ENCODE data around the gene PAWR. TPM values are rescaled to one million over a fixed set of nuclear protein-coding genes. Genes with fewer than 3 reads are reported as not detected.
"Not testable (repeated sequence)": the region's sequence is repeated elsewhere in the genome, so short reads cannot be mapped to it uniquely, and the experiment has no call there.

PAWR gene
- total and polyA plus RNA-seq, 4 donors = 16.4 to 25.9 (median 21.1) TPM

DNA sequence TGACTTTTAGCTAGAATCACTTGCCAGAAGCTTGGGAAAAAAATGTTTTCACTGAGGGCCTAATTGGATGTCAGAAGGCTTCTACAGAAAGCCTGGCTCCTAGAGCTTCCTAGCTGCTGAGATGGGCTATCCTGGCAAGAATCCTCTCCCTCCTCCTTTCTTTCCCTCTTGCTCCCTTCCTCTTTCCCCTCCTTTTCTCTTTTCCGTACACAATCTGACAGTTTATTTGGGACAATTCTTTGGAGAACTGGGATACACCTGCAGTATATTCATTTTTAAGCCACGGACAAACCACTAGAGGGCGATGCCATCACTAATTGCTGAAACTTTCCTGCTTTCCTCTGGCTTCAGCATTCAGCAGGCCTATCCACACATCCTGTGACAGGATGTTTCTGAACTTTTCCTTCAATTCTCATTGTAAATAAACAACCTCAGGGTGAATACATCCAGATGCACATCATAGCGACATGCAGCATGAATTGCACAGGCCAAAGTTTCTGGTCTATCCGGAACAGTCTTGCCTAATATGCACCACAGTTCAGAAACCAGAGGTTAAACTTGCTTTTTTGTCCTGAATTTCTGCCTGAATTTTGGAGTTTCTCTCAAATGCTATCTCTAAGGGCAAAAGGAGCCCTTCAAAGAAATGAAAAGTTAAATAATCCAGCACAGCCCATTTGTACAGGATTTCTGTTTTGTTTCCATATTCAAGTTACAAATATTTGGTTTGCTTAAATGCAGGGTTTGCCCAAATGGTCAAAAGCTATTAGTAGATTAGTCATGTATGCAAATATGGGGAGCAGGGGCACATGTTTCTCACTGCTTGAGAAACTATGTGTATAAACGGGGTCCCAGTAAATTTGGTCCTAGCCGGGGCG lies 142.8 kb downstream of the PAWR start:
- no peaks in the 10 kb centered on the region for H3K4me1 ChIP-seq (ENCODE audit: control insufficient read depth, insufficient read depth, low read length)
- no peaks in the 10 kb centered on the region for H3K36me3 ChIP-seq (ENCODE audit: control insufficient read depth, insufficient read depth, low read length)
- H3K9me3 ChIP-seq (ENCODE audit: control insufficient read depth, insufficient read depth, low read length) = no peaks in the 10 kb centered on the region
- 51% methylated on average over 7 of the region's 8 CpGs for WGBS (ENCODE audit: insufficient coverage)
- no peak overlapping the region for H3K4me3 ChIP-seq (ENCODE audit: low read depth, low read length)
- H3K27me3 ChIP-seq (ENCODE audit: control insufficient read depth, insufficient read depth, low read length) = no peaks in the 10 kb centered on the region
- no peak overlapping the region for H3K27ac ChIP-seq (ENCODE audit: low read depth, low read length)
- peak in 4 of 6 donors; percentile 24 to 85 (median 51) for DNase-seq (ENCODE audit: low read depth in 4 of 6, low spot score in 6 of 6)

DNA sequence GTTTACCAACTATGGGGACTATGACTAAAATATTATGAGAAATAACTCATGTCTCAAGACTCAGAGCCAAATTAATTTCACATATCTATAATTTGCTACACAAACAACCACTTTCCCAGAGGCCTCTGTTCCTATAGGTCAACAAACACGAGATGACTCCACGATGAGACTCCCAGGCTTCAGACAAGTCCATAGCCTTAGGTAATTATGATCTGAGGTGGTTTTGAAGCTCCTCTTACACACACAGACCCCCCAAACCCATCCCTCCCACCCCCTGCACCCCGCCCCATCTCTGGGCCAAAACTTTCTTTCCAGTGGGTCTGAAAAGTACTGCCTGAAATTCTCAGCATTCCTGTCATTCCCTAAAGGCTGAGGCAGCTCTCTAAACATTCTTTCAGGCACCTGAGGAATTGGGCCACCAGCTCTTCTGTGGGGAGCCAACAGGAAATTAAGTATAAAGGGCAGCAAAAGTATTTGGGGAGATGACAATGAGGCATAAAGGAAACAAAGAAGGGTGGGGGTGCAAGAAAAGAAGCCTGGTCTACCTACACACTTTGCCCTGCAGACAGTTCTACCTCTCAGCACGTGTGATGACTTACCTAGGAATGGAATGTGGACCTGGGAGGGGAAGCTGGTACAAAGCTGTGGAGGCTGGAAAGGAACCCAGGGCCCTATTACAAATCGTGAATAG lies 143.6 kb downstream of the PAWR start:
- 44% methylated on average over 2 of the region's 5 CpGs for WGBS (ENCODE audit: insufficient coverage)
- Histone ChIP-seq H3K9me3 (ENCODE audit: control insufficient read depth, insufficient read depth, low read length) (no peaks in the 10 kb centered on the region), H3K27me3 (ENCODE audit: control insufficient read depth, insufficient read depth, low read length) (no peaks in the 10 kb centered on the region), H3K4me3 (ENCODE audit: low read depth, low read length) (no peak overlapping the region), H3K4me1 (ENCODE audit: control insufficient read depth, insufficient read depth, low read length) (no peaks in the 10 kb centered on the region), H3K36me3 (ENCODE audit: control insufficient read depth, insufficient read depth, low read length) (no peaks in the 10 kb centered on the region), H3K27ac (ENCODE audit: low read depth, low read length) (no peak overlapping the region)
- DNase-seq (ENCODE audit: low read depth in 4 of 6, low spot score in 6 of 6) = no peak

DNA sequence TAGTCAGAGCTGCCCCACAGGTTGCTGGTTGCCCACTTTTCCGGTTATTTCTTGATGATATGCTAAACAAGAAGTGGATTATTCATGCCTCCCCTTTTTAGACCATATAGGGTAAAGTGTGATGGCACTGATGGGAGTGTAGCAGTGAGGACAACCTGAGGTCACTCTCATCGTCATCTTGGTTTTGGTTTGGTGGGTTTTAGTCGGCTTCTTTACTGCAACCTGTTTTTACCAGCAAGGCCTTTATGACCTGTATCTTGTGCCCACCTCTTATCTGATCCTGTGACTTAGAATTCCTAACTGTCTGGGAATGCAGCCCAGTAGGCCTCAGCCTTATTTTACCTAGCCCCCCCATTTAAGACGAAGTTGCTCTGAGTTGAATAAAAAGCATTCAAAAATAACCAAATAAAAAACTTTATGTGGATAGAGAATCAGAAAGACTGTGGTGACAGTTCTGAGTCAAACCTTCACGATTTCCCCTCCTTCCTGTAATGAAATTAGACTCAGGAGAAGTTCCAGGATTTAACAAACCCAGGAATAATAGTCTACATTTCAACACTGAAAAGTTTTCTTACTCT lies 144.2 kb downstream of the PAWR start:
- Histone ChIP-seq H3K9me3 (ENCODE audit: control insufficient read depth, insufficient read depth, low read length) (no peaks in the 10 kb centered on the region), H3K4me3 (ENCODE audit: low read depth, low read length) (no peak overlapping the region), H3K27ac (ENCODE audit: low read depth, low read length) (no peak overlapping the region), H3K4me1 (ENCODE audit: control insufficient read depth, insufficient read depth, low read length) (no peaks in the 10 kb centered on the region), H3K27me3 (ENCODE audit: control insufficient read depth, insufficient read depth, low read length) (no peaks in the 10 kb centered on the region), H3K36me3 (ENCODE audit: control insufficient read depth, insufficient read depth, low read length) (no peaks in the 10 kb centered on the region)
- WGBS (ENCODE audit: insufficient coverage) = no CpG with 5 or more reads among the region's 5 CpGs
- no peak for DNase-seq (ENCODE audit: low read depth in 4 of 6, low spot score in 6 of 6)

DNA sequence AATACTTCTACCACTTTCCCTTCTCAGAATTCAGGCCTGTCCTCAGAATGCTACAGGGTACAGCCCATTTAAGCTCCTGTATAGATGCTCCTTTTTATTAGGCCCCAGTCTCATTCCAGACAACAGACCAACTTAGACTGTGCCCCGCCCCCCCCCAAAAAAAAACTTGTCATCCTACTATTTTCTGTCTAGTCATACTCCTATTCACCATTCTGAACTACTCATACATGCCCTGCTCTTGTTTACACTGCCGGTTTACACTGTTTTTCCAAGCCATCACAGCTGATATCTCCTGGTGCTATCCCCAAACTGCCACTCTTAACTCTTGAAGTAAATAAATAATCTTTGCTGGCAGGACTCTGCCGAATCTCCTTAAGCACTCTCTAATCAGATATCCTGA lies 146.3 kb downstream of the PAWR start:
- H3K27ac ChIP-seq (ENCODE audit: low read depth, low read length); H3K4me3 ChIP-seq (ENCODE audit: low read depth, low read length); DNase-seq (ENCODE audit: low read depth in 4 of 6, low spot score in 6 of 6); H3K4me1 ChIP-seq (ENCODE audit: control insufficient read depth, insufficient read depth, low read length); H3K9me3 ChIP-seq (ENCODE audit: control insufficient read depth, insufficient read depth, low read length); H3K27me3 ChIP-seq (ENCODE audit: control insufficient read depth, insufficient read depth, low read length); H3K36me3 ChIP-seq (ENCODE audit: control insufficient read depth, insufficient read depth, low read length): not testable (repeated sequence)
- WGBS (ENCODE audit: insufficient coverage) = no CpG with 5 or more reads among the region's 3 CpGs

DNA sequence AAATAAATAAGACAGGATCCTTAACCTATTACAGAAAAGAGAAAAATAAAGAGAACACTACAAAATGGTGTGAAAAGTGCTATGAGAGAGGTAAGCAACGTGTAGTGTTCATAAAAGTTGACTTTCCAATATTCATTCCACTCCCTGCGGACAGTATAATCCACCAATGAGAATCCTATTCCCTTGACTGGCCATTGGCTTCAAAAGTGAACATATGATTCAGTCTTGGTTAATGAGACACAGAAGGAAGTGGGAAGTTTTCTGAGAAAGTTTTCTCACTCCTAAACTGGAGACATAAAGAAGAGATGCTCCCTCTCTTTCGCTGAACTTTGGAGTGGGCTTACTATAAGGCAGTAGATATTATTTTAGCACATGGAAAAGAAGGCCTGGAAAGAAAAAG lies 153.1 kb downstream of the PAWR start:
- H3K27me3 ChIP-seq (ENCODE audit: control insufficient read depth, insufficient read depth, low read length) = no peaks in the 10 kb centered on the region
- WGBS (ENCODE audit: insufficient coverage) = no CpG with 5 or more reads among the region's 3 CpGs
- H3K4me3 ChIP-seq (ENCODE audit: low read depth, low read length) = no peak overlapping the region
- no peak overlapping the region for H3K27ac ChIP-seq (ENCODE audit: low read depth, low read length)
- DNase-seq (ENCODE audit: low read depth in 4 of 6, low spot score in 6 of 6) = no peak
- H3K9me3 ChIP-seq (ENCODE audit: control insufficient read depth, insufficient read depth, low read length) = no peaks in the 10 kb centered on the region
- no peaks in the 10 kb centered on the region for H3K4me1 ChIP-seq (ENCODE audit: control insufficient read depth, insufficient read depth, low read length)
- H3K36me3 ChIP-seq (ENCODE audit: control insufficient read depth, insufficient read depth, low read length) = no peaks in the 10 kb centered on the region

DNA sequence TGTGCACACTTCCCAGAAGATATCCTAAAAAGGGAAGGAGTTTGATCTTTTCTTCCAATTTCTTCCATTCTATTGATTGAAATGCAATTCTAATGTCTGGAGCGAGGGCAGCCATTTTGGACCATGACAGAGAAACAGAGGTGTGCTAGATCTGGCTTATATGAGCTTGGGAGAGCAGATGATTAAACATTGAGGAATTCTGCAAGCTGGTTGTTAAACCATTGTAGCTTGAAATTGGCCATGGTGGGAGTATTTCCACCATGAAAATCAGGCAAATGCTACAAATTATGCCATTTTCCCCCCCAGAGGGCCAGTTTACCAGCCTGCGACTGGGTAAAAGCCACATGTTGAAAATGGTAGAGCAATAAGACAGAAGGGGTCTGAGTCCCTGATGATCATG lies 155.0 kb downstream of the PAWR start:
- H3K4me3 ChIP-seq (ENCODE audit: low read depth, low read length) = no peak overlapping the region
- H3K9me3 ChIP-seq (ENCODE audit: control insufficient read depth, insufficient read depth, low read length) = no peaks in the 10 kb centered on the region
- H3K36me3 ChIP-seq (ENCODE audit: control insufficient read depth, insufficient read depth, low read length) = no peaks in the 10 kb centered on the region
- DNase-seq (ENCODE audit: low read depth in 4 of 6, low spot score in 6 of 6) = peak in 1 of 6 donors; percentile 77
- H3K4me1 ChIP-seq (ENCODE audit: control insufficient read depth, insufficient read depth, low read length) = no peaks in the 10 kb centered on the region
- no peak overlapping the region for H3K27ac ChIP-seq (ENCODE audit: low read depth, low read length)
- no CpG with 5 or more reads among the region's 2 CpGs for WGBS (ENCODE audit: insufficient coverage)
- H3K27me3 ChIP-seq (ENCODE audit: control insufficient read depth, insufficient read depth, low read length) = no peaks in the 10 kb centered on the region

Other genes starting within 250 kb of the PAWR start
- 100 to 1,000 TPM; 143 to 165 TPM for gene PPP1R12A, start 244.1 kb upstream of the PAWR start, total RNA-seq
- 10 to 100 TPM; 42.5 to 45.4 TPM for gene PPP1R12A, start 244.1 kb upstream of the PAWR start, polyA plus RNA-seq (ENCODE audit: insufficient read length in 2 of 2)

All from spinal cord (tissue), 10 donors.